Panc1 (cell line): ENCODE results near the gene MICALL2. TPM values are rescaled to one million over a fixed set of nuclear protein-coding genes. Genes with fewer than 3 reads are reported as not detected.

Source experiments
- ATAC-seq: fragments of 200-7000 bp; cut with Tn5 transposase; 2 replicates; pipeline ENCODE4 v1.9.1; 2020; ENCODE audit warnings: mild to moderate bottlenecking, moderate library complexity
- BruUV-seq: library from RNA; stranded (reverse); fragments of 400-500 nt; replicated peaks from 2 replicates; lab custom pipeline; 2021; lab: Mats Ljungman, UMichigan
- CTCF ChIA-PET: fragments of 300-600 bp; sonication (Branson Sonifier 250); formaldehyde crosslinking; loops from one replicate; lab custom pipeline; 2022; ENCODE audit warnings: antibody characterized with exemption; lab: Charles Lee
- POLR2A ChIA-PET: fragments of 300-600 bp; sonication (Branson Sonifier 250); formaldehyde crosslinking; loops from one replicate; lab custom pipeline; 2022; ENCODE audit warnings: antibody characterized with exemption; lab: Charles Lee
- DNase-seq: peaks from one replicate; pipeline ENCODE4 v3.0.0-alpha.2; 2010; ENCODE audit warnings: low read depth, low spot score
- H3K27ac ChIP-seq: 2 replicates; pipeline ENCODE4 v1.5.1; 2011; ENCODE audit warnings: mild to moderate bottlenecking, low read length, inconsistent platforms
- H3K27me3 ChIP-seq: fragments of 200-500 bp; sonication (Bioruptor generic); 2 replicates; pipeline ENCODE4 v1.6.0; 2014; ENCODE audit warnings: low read length, inconsistent platforms; ENCODE audit not compliant: control insufficient read depth, insufficient read depth
- H3K36me3 ChIP-seq: fragments of 200-500 bp; sonication (Bioruptor generic); 2 replicates; pipeline ENCODE4 v1.5.1; 2014; ENCODE audit warnings: inconsistent platforms, mild to moderate bottlenecking, low read length, moderate library complexity; ENCODE audit not compliant: control insufficient read depth, insufficient read depth
- H3K4me1 ChIP-seq: 2 replicates; pipeline ENCODE4 v1.5.1; 2011; ENCODE audit warnings: inconsistent platforms, mild to moderate bottlenecking, low read length, moderate library complexity; ENCODE audit not compliant: control insufficient read depth, insufficient read depth
- H3K4me3 ChIP-seq, 2 experiments: 2 replicates each; pipeline ENCODE4 v1.5.1; 2011 to 2012; ENCODE audit warnings: low read depth in 2 of 2, low read length in 2 of 2, mild to moderate bottlenecking in 2 of 2, inconsistent platforms in 1 of 2, moderate library complexity in 1 of 2
- H3K9me3 ChIP-seq: fragments of 200-500 bp; sonication (Bioruptor generic); 2 replicates; pipeline ENCODE4 v1.5.1; 2014; ENCODE audit warnings: low read depth, mild to moderate bottlenecking, inconsistent platforms, low read length, moderate library complexity; ENCODE audit not compliant: control insufficient read depth, insufficient read depth
- POLR2AphosphoS5 ChIP-seq: IDR thresholded peaks from 2 replicates; pipeline ENCODE4 v1.6.1; 2012; ENCODE audit warnings: mild to moderate bottlenecking, low read depth, low read length, moderate library complexity
- SIN3A ChIP-seq: IDR thresholded peaks from 2 replicates; pipeline ENCODE4 v1.6.1; 2012; ENCODE audit warnings: low read depth, mild to moderate bottlenecking, low read length, moderate library complexity, borderline replicate concordance; ENCODE audit not compliant: insufficient read depth
- TCF7L2 ChIP-seq: IDR thresholded peaks from 2 replicates; pipeline ENCODE4 v1.6.1; 2011; ENCODE audit warnings: mild to moderate bottlenecking, low read depth, low read length, inconsistent platforms
- in situ Hi-C: cut with HindIII; loops from 2 replicates; pipeline ENCODE4 v1.10.0; 2016; ENCODE audit warnings: low sequenced_read_pairs, low pct_unique_long_range_greater_than_20kb
- intact Hi-C: fragments of 100-400 bp; cut with micrococcal nuclease; formaldehyde crosslinking; loops from one replicate; pipeline ENCODE4 v1.10.0; 2022; ENCODE audit not compliant: unreplicated experiment
- total RNA-seq: library from RNA; stranded (reverse); gene quantifications from one replicate; pipeline ENCODE4 v1.2.1, GENCODE V29; 2021; ENCODE audit not compliant: unreplicated experiment
- TF ChIP-seq, protein P1 (sequence below), 2 experiments: IDR thresholded peaks; 2 replicates each; pipeline ENCODE4 v1.6.1; 2011 to 2012; ENCODE audit warnings: low read depth in 2 of 2, control low read depth in 1 of 2, low read length in 1 of 2, mild to moderate bottlenecking in 1 of 2, moderate library complexity in 1 of 2; ENCODE audit not compliant: insufficient read depth in 1 of 2
- TF ChIP-seq, protein P2 (sequence below): fragments of 450-650 bp; IDR thresholded peaks from 2 replicates; pipeline ENCODE4 v1.5.1; 2017; ENCODE audit warnings: mild to moderate bottlenecking

Gene MICALL2
- total RNA-seq, 1 experiment from 2014 or later: 144 TPM

DNA sequence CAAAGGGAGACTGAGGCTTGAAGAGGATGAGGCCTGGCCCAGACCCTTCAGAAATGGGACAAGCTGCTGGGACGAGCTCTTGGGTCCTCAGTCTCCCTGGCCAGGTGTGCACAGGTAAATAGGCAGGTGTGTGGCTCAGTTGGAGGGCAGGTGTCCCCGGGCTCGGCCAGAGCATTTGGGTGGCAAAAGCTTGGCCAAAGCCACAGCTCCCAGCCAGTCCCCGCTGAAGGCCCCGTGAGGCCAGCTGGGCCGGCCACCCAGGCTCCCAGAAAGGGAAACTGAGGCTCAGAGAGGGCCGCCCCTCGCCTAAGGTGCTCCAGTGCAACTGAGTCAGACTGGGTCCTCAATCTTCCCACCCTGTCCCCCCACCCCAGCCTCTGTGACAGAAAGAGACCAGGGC is 37.3 kb downstream of the MICALL2 start:
- H3K9me3 ChIP-seq: no peaks in the 10 kb centered on the region
- no peaks in the 10 kb centered on the region for H3K36me3 ChIP-seq
- H3K27ac ChIP-seq: no peak overlapping the region
- H3K4me3 ChIP-seq: no peak overlapping the region
- TF ChIP-seq TCF7L2: no peak
- TF ChIP-seq SIN3A: no peak
- TF ChIP-seq, protein P1, sequence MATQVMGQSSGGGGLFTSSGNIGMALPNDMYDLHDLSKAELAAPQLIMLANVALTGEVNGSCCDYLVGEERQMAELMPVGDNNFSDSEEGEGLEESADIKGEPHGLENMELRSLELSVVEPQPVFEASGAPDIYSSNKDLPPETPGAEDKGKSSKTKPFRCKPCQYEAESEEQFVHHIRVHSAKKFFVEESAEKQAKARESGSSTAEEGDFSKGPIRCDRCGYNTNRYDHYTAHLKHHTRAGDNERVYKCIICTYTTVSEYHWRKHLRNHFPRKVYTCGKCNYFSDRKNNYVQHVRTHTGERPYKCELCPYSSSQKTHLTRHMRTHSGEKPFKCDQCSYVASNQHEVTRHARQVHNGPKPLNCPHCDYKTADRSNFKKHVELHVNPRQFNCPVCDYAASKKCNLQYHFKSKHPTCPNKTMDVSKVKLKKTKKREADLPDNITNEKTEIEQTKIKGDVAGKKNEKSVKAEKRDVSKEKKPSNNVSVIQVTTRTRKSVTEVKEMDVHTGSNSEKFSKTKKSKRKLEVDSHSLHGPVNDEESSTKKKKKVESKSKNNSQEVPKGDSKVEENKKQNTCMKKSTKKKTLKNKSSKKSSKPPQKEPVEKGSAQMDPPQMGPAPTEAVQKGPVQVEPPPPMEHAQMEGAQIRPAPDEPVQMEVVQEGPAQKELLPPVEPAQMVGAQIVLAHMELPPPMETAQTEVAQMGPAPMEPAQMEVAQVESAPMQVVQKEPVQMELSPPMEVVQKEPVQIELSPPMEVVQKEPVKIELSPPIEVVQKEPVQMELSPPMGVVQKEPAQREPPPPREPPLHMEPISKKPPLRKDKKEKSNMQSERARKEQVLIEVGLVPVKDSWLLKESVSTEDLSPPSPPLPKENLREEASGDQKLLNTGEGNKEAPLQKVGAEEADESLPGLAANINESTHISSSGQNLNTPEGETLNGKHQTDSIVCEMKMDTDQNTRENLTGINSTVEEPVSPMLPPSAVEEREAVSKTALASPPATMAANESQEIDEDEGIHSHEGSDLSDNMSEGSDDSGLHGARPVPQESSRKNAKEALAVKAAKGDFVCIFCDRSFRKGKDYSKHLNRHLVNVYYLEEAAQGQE (IDR thresholded peaks at IDR 0.05; ENCODE audit: insufficient read depth in 1 of 2, low read depth in 2 of 2, low read length in 1 of 2): no peak
- TF ChIP-seq, protein P2, sequence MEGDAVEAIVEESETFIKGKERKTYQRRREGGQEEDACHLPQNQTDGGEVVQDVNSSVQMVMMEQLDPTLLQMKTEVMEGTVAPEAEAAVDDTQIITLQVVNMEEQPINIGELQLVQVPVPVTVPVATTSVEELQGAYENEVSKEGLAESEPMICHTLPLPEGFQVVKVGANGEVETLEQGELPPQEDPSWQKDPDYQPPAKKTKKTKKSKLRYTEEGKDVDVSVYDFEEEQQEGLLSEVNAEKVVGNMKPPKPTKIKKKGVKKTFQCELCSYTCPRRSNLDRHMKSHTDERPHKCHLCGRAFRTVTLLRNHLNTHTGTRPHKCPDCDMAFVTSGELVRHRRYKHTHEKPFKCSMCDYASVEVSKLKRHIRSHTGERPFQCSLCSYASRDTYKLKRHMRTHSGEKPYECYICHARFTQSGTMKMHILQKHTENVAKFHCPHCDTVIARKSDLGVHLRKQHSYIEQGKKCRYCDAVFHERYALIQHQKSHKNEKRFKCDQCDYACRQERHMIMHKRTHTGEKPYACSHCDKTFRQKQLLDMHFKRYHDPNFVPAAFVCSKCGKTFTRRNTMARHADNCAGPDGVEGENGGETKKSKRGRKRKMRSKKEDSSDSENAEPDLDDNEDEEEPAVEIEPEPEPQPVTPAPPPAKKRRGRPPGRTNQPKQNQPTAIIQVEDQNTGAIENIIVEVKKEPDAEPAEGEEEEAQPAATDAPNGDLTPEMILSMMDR: no peak
- TF ChIP-seq POLR2AphosphoS5: no peak
- DNase-seq: no peak
- ChIA-PET CTCF (no interaction called here), POLR2A (no interaction called here)
- no peaks in the 10 kb centered on the region for H3K27me3 ChIP-seq
- no peaks in the 10 kb centered on the region for H3K4me1 ChIP-seq
- intact Hi-C loops: no loop called here
- in situ Hi-C loops: no loop called here
- no peak for ATAC-seq
- BruUV-seq: no TSS peak

DNA sequence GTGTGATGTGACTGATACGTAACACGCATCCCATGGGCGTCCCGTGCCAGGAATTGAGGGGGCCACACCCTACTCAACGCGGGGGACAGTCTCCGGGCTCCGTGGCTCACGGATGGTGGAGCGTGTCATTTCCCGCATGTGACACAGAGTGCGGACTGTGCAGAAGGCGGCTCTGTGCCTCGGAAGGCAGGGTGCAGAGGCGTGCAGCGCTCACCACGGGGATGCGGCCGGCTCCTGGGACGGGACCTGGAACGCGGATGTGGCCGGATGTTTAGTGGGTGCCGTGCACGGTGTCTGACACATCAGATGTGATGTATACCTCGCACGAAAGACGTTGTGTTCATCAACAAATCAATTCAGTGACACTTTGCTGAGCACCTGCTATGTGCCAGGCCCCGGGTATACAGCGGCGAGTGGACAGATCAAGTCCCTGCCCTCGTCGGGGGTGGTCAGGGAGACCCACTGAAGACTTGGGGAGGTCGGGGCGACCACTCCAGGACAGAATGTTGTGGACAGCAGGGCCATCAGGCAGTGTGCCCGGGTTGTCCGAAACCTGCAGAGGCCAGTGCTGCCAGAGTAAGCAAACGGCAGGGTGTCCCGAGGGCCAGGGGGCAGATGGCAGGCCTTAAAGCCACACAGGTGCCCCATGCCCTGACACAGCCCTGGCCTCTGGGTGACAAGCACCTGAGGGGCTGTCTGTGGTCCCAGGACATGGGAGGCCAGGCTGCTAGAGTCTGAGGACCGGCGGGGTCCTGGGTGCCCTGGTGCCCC is 38.1 kb downstream of the MICALL2 start:
- H3K27ac ChIP-seq: no peak overlapping the region
- no peaks in the 10 kb centered on the region for H3K4me1 ChIP-seq
- ChIA-PET POLR2A (no interaction called here), CTCF (interaction anchor here (0.7 kb wide), 1 partner anchor 1129 kb away, joined by 3 read pairs; no protein-coding TSS in a partner anchor)
- no TSS peak for BruUV-seq
- H3K9me3 ChIP-seq: no peaks in the 10 kb centered on the region
- no peak for DNase-seq
- in situ Hi-C loops: no loop called here
- no peak for ATAC-seq
- H3K36me3 ChIP-seq: no peaks in the 10 kb centered on the region
- H3K4me3 ChIP-seq: no peak overlapping the region
- no peaks in the 10 kb centered on the region for H3K27me3 ChIP-seq
- TF ChIP-seq POLR2AphosphoS5: no peak
- TF ChIP-seq SIN3A: no peak
- TF ChIP-seq, protein P1 (IDR thresholded peaks at IDR 0.05; ENCODE audit: insufficient read depth in 1 of 2, low read depth in 2 of 2, low read length in 1 of 2): no peak
- TF ChIP-seq, protein P2: no peak
- TF ChIP-seq TCF7L2: no peak
- intact Hi-C loops: no loop called here
